Effector memory CD8-positive, alpha-beta T cell (primary cell): ENCODE measurements around the gene LPO.

Source experiments
- ATAC-seq: fragments of 150-1000 bp; cut with Tn5 transposase; replicated peaks from 2 replicates; pipeline ENCODE4 v1.10.0; 2021; ENCODE audit warnings: mild to moderate bottlenecking, moderate library complexity
- DNase-seq, 3 experiments: peaks; one replicate each; pipeline ENCODE4 v3.0.0; 2021
- H3K27ac Mint-ChIP-seq, 2 donors: one replicate each; pipeline ENCODE4 v1.8.0; 2022; ENCODE audit warnings: mild to moderate bottlenecking in 2 of 2, mixed read lengths in 2 of 2, moderate library complexity in 2 of 2
- H3K27me3 Mint-ChIP-seq, 2 donors: one replicate each; pipeline ENCODE4 v1.8.0; 2022; ENCODE audit warnings: mixed read lengths in 2 of 2
- H3K36me3 Mint-ChIP-seq: one replicate; pipeline ENCODE4 v1.8.0; 2022; ENCODE audit warnings: mild to moderate bottlenecking, moderate library complexity, mixed read lengths; ENCODE audit not compliant: insufficient read depth
- H3K4me1 Mint-ChIP-seq, 2 donors: one replicate each; pipeline ENCODE4 v1.8.0; 2022; ENCODE audit warnings: low read depth in 2 of 2, mixed read lengths in 2 of 2
- H3K4me3 Mint-ChIP-seq, 2 donors: one replicate each; pipeline ENCODE4 v1.8.0; 2022; ENCODE audit warnings: mild to moderate bottlenecking in 2 of 2, mixed read lengths in 2 of 2, moderate library complexity in 2 of 2
- H3K9me3 Mint-ChIP-seq, 2 donors: one replicate each; pipeline ENCODE4 v1.8.0; 2022; ENCODE audit warnings: mixed read lengths in 2 of 2

The LPO gene

GRCh38 chr17:58210922-58211321 is 27.5 kb upstream of the LPO start:
- DNase-seq (no peak), ATAC-seq (no peak)
- H3K9me3 Mint-ChIP-seq = no peaks in the 10 kb centered on the region
- no peaks in the 10 kb centered on the region for H3K4me1 Mint-ChIP-seq
- peaks cover 6% of the 10 kb centered on the region for H3K36me3 Mint-ChIP-seq
- no peak overlapping the region for H3K4me3 Mint-ChIP-seq
- H3K27me3 Mint-ChIP-seq = no peaks in the 10 kb centered on the region
- no peak overlapping the region for H3K27ac Mint-ChIP-seq

GRCh38 chr17:58215685-58216084 is 22.7 kb upstream of the LPO start:
- Mint-ChIP-seq H3K4me3 (no peak overlapping the region), H3K9me3 (no peaks in the 10 kb centered on the region), H3K4me1 (peaks cover 13% of the 10 kb centered on the region in 2 donors), H3K36me3 (peaks cover 26% of the 10 kb centered on the region), H3K27me3 (no peaks in the 10 kb centered on the region), H3K27ac (no peak overlapping the region)
- DNase-seq (no peak), ATAC-seq (no peak)

GRCh38 chr17:58217766-58218165 is 20.6 kb upstream of the LPO start:
- DNase-seq (no peak), ATAC-seq (no peak)
- H3K4me1 Mint-ChIP-seq = peaks cover 13 to 14% of the 10 kb centered on the region in 2 donors
- H3K9me3 Mint-ChIP-seq = no peaks in the 10 kb centered on the region
- peak overlapping the region; percentile 88 to 91 for H3K4me3 Mint-ChIP-seq
- peak overlapping the region; percentile 97 for H3K27ac Mint-ChIP-seq
- H3K36me3 Mint-ChIP-seq = peaks cover 22% of the 10 kb centered on the region
- no peaks in the 10 kb centered on the region for H3K27me3 Mint-ChIP-seq

- peak; percentile 93 to 95 (median 94) for DNase-seq
- no peaks in the 10 kb centered on the region for H3K9me3 Mint-ChIP-seq
- H3K4me1 Mint-ChIP-seq = peaks cover 13 to 14% of the 10 kb centered on the region in 2 donors
- H3K27me3 Mint-ChIP-seq = peaks cover 0 to 4% of the 10 kb centered on the region in 2 donors
- peaks cover 22% of the 10 kb centered on the region for H3K36me3 Mint-ChIP-seq
- H3K4me3 Mint-ChIP-seq = peak within 1 kb of the TSS; percentile 88 to 91
- peak within 1 kb of the TSS; percentile 97 for H3K27ac Mint-ChIP-seq
- peak; percentile 94 for ATAC-seq
These were observed 19.2 kb upstream of the LPO start, which contains the start of gene MKS1 for GRCh38 chr17:58219007-58219788. MKS1 (minus strand) TSS chr17:58219255; CDS start chr17:58219230, 25 bp downstream.

- no peak for ATAC-seq
- peak overlapping the region; percentile 88 to 91 for H3K4me3 Mint-ChIP-seq
- peaks cover 0 to 8% of the 10 kb centered on the region in 2 donors for H3K27me3 Mint-ChIP-seq
- no peak for DNase-seq
- peak overlapping the region; percentile 97 for H3K27ac Mint-ChIP-seq
- H3K36me3 Mint-ChIP-seq = peaks cover 22% of the 10 kb centered on the region
- peaks cover 13 to 14% of the 10 kb centered on the region in 2 donors for H3K4me1 Mint-ChIP-seq
- H3K9me3 Mint-ChIP-seq = no peaks in the 10 kb centered on the region
These were observed 18.6 kb upstream of the LPO start for GRCh38 chr17:58219789-58220183.

GRCh38 chr17:58224315-58224714 is 14.1 kb upstream of the LPO start:
- Mint-ChIP-seq H3K36me3 (peaks cover 2% of the 10 kb centered on the region), H3K4me1 (peaks cover 3 to 6% of the 10 kb centered on the region in 2 donors), H3K27me3 (peaks cover 26 to 32% of the 10 kb centered on the region in 2 donors), H3K4me3 (no peak overlapping the region), H3K9me3 (no peaks in the 10 kb centered on the region), H3K27ac (no peak overlapping the region)
- DNase-seq (no peak), ATAC-seq (no peak)

GRCh38 chr17:58227733-58228132 is 10.7 kb upstream of the LPO start:
- DNase-seq = no peak
- H3K9me3 Mint-ChIP-seq = no peaks in the 10 kb centered on the region
- H3K4me3 Mint-ChIP-seq = no peak overlapping the region
- no peaks in the 10 kb centered on the region for H3K4me1 Mint-ChIP-seq
- no peak overlapping the region for H3K27ac Mint-ChIP-seq
- ATAC-seq = no peak
- H3K27me3 Mint-ChIP-seq = peaks cover 35 to 54% of the 10 kb centered on the region in 2 donors
- no peaks in the 10 kb centered on the region for H3K36me3 Mint-ChIP-seq

GRCh38 chr17:58228679-58229078 is 9.7 kb upstream of the LPO start:
- peaks cover 35 to 55% of the 10 kb centered on the region in 2 donors for H3K27me3 Mint-ChIP-seq

GRCh38 chr17:58229384-58229783 is 9.0 kb upstream of the LPO start:
- no peak overlapping the region for H3K27ac Mint-ChIP-seq
- H3K27me3 Mint-ChIP-seq = peaks cover 29 to 55% of the 10 kb centered on the region in 2 donors
- H3K36me3 Mint-ChIP-seq = no peaks in the 10 kb centered on the region
- DNase-seq (no peak), ATAC-seq (no peak)
- no peaks in the 10 kb centered on the region for H3K4me1 Mint-ChIP-seq
- no peak overlapping the region for H3K4me3 Mint-ChIP-seq
- no peaks in the 10 kb centered on the region for H3K9me3 Mint-ChIP-seq

More at GRCh38 chr17:58228679-58229078, 9.7 kb upstream of the LPO start:
- Mint-ChIP-seq H3K36me3 (no peaks in the 10 kb centered on the region), H3K4me1 (no peaks in the 10 kb centered on the region), H3K4me3 (no peak overlapping the region), H3K9me3 (no peaks in the 10 kb centered on the region), H3K27ac (no peak overlapping the region)
- DNase-seq = no peak
- no peak for ATAC-seq

- Mint-ChIP-seq H3K27ac (no peak overlapping the region), H3K4me1 (no peaks in the 10 kb centered on the region), H3K36me3 (no peaks in the 10 kb centered on the region), H3K4me3 (no peak overlapping the region), H3K27me3 (peaks cover 29 to 60% of the 10 kb centered on the region in 2 donors), H3K9me3 (no peaks in the 10 kb centered on the region)
- DNase-seq (no peak), ATAC-seq (no peak)
These were observed 8.5 kb upstream of the LPO start for GRCh38 chr17:58229881-58230280.

GRCh38 chr17:58231641-58232040 is 6.7 kb upstream of the LPO start:
- no peak for DNase-seq
- ATAC-seq = no peak
- H3K27me3 Mint-ChIP-seq = peaks cover 36 to 78% of the 10 kb centered on the region in 2 donors
- H3K4me3 Mint-ChIP-seq = no peak overlapping the region
- H3K4me1 Mint-ChIP-seq = no peaks in the 10 kb centered on the region
- no peak overlapping the region for H3K27ac Mint-ChIP-seq
- H3K9me3 Mint-ChIP-seq = no peaks in the 10 kb centered on the region
- no peaks in the 10 kb centered on the region for H3K36me3 Mint-ChIP-seq

- no peaks in the 10 kb centered on the region for H3K36me3 Mint-ChIP-seq
- ATAC-seq (peak; percentile 46), DNase-seq (no peak)
- H3K27ac Mint-ChIP-seq = no peak overlapping the region
- H3K4me1 Mint-ChIP-seq = no peaks in the 10 kb centered on the region
- peaks cover 32 to 72% of the 10 kb centered on the region in 2 donors for H3K27me3 Mint-ChIP-seq
- no peaks in the 10 kb centered on the region for H3K9me3 Mint-ChIP-seq
- no peak overlapping the region for H3K4me3 Mint-ChIP-seq
These were observed 5.7 kb upstream of the LPO start for GRCh38 chr17:58232707-58233156.

- no peak for DNase-seq
- Mint-ChIP-seq H3K27ac (no peak overlapping the region), H3K9me3 (no peaks in the 10 kb centered on the region), H3K36me3 (no peaks in the 10 kb centered on the region), H3K4me3 (no peak overlapping the region), H3K27me3 (peaks cover 28 to 67% of the 10 kb centered on the region in 2 donors), H3K4me1 (no peaks in the 10 kb centered on the region)
- peak; percentile 29 for ATAC-seq
These were observed 4.8 kb upstream of the LPO start for GRCh38 chr17:58233543-58233942.

GRCh38 chr17:58234512-58234911 is 3.9 kb upstream of the LPO start:
- Mint-ChIP-seq H3K4me3 (no peak overlapping the region), H3K27ac (no peak overlapping the region), H3K27me3 (peaks cover 21 to 67% of the 10 kb centered on the region in 2 donors), H3K4me1 (no peaks in the 10 kb centered on the region), H3K9me3 (no peaks in the 10 kb centered on the region), H3K36me3 (no peaks in the 10 kb centered on the region)
- no peak for DNase-seq
- no peak for ATAC-seq
